GM19193 (cell line): ENCODE data around the gene MAGEA9B.
"Not testable (repeated sequence)": the region's sequence is repeated elsewhere in the genome, so short reads cannot be mapped to it uniquely, and the experiment has no call there.

ENCODE experiments used
- POLR2A ChIP-seq: IDR thresholded peaks from 4 replicates; pipeline ENCODE4 v1.6.1; 2011; ENCODE audit not compliant: insufficient read depth, insufficient read length; ENCODE audit errors: extremely low read depth

The MAGEA9B gene

GRCh38 chrX:149569770-149570169, 17.5 kb downstream of the MAGEA9B start:
- TF ChIP-seq POLR2A: no peak

GRCh38 chrX:149568701-149569296, 18.5 kb downstream of the MAGEA9B start:
- TF ChIP-seq POLR2A: no peak

GRCh38 chrX:149567621-149568417, 19.4 kb downstream of the MAGEA9B start:
- TF ChIP-seq POLR2A: no peak

GRCh38 chrX:149563359-149563758, 23.9 kb downstream of the MAGEA9B start:
- no peak for TF ChIP-seq POLR2A

GRCh38 chrX:149549701-149550100, 37.6 kb downstream of the MAGEA9B start, which contains the start of gene HSFX3:
TSS of gene HSFX3 (minus strand) at chrX:149549924. CDS start at chrX:149549852, 72 bp downstream.
- TF ChIP-seq POLR2A: not testable (repeated sequence)

- no peak for TF ChIP-seq POLR2A
Observed at GRCh38 chrX:149541521-149542047, 45.7 kb downstream of the MAGEA9B start.

- peak; percentile 82 for TF ChIP-seq POLR2A
Observed at GRCh38 chrX:149540621-149541520, 46.4 kb downstream of the MAGEA9B start, which contains the start of gene EOLA1. TSS of gene EOLA1 (plus strand) at chrX:149541012. CDS start at chrX:149545631, 4,619 bp downstream.

- TF ChIP-seq POLR2A: no peak
Observed at GRCh38 chrX:149540131-149540620, 47.1 kb downstream of the MAGEA9B start.

- peak; percentile 40 for TF ChIP-seq POLR2A
Observed at GRCh38 chrX:149539283-149540130, 47.8 kb downstream of the MAGEA9B start.
